BJ (cell line): ENCODE measurements around the gene ZFAND3. TPM values are rescaled to one million over a fixed set of nuclear protein-coding genes. Genes with fewer than 3 reads are reported as not detected.

Source experiments
- CTCF ChIA-PET: fragments of 350-600 bp; formaldehyde crosslinking; extraction: SDS; loops from one replicate; lab custom pipeline; 2021; ENCODE audit warnings: antibody characterized with exemption, inconsistent platforms; lab: Yijun Ruan, JAX
- POLR2A ChIA-PET: fragments of 300-600 bp; sonication (Branson Sonifier 250); formaldehyde crosslinking; extraction: SDS; loops from one replicate; lab custom pipeline; 2021; ENCODE audit warnings: antibody characterized with exemption; lab: Charles Lee
- DNase-seq: peaks from one replicate; pipeline ENCODE4 v3.0.0-alpha.2; 2011; ENCODE audit warnings: low read depth
- H3K27me3 ChIP-seq: 2 replicates; pipeline ENCODE4 v1.6.0; 2011; ENCODE audit warnings: low read length; ENCODE audit not compliant: control insufficient read depth, insufficient read depth
- H3K36me3 ChIP-seq: 2 replicates; pipeline ENCODE4 v1.5.1; 2011; ENCODE audit warnings: low read length; ENCODE audit not compliant: control insufficient read depth, insufficient read depth
- H3K4me3 ChIP-seq: 2 replicates; pipeline ENCODE4 v1.5.1; 2011; ENCODE audit warnings: low read depth, mild to moderate bottlenecking, control low read depth, low read length
- polyA plus RNA-seq: library from polyadenylated mRNA; depleted of rRNA; stranded (reverse); fragments of >200 nt; gene quantifications from 2 replicates; pipeline ENCODE4 v1.2.3, GENCODE V29; 2011
- TF ChIP-seq, protein P1 (sequence below): IDR thresholded peaks from 2 replicates; pipeline ENCODE4 v1.5.1; 2011; ENCODE audit warnings: low read depth, mild to moderate bottlenecking, control low read depth, inconsistent platforms, low read length, moderate library complexity; ENCODE audit not compliant: insufficient read depth

The ZFAND3 gene
- polyA plus RNA-seq, 1 experiment, result 15.5 TPM

DNA sequence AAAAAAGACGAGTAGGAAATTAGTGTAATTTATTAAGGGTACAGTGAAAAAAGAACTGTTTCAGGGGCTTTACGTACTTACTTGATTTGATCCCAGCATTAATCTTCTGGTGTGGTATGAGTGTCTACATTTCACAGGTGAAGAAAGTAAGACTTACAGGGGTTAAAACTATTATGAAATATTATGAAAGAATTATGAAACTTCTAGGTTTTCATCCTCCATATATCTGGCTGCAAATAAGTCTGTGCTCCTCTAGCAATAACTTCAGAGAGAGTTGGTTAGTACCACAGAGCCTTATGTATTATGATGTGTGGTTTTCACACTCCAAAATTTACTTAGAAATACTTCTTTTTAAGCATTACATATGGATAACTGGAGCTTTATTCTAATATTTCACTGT, 41.9 kb downstream of the ZFAND3 start:
- TF ChIP-seq, protein P1, sequence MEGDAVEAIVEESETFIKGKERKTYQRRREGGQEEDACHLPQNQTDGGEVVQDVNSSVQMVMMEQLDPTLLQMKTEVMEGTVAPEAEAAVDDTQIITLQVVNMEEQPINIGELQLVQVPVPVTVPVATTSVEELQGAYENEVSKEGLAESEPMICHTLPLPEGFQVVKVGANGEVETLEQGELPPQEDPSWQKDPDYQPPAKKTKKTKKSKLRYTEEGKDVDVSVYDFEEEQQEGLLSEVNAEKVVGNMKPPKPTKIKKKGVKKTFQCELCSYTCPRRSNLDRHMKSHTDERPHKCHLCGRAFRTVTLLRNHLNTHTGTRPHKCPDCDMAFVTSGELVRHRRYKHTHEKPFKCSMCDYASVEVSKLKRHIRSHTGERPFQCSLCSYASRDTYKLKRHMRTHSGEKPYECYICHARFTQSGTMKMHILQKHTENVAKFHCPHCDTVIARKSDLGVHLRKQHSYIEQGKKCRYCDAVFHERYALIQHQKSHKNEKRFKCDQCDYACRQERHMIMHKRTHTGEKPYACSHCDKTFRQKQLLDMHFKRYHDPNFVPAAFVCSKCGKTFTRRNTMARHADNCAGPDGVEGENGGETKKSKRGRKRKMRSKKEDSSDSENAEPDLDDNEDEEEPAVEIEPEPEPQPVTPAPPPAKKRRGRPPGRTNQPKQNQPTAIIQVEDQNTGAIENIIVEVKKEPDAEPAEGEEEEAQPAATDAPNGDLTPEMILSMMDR, result no peak
- ChIA-PET CTCF (interaction anchor here (1.0 kb wide), 1 partner anchor 74 kb away, joined by 3 read pairs; no protein-coding TSS in a partner anchor), POLR2A (no interaction called here)
- H3K4me3 ChIP-seq, result no peak overlapping the region
- H3K27me3 ChIP-seq, result no peaks in the 10 kb centered on the region
- DNase-seq, result no peak
- H3K36me3 ChIP-seq, result no peaks in the 10 kb centered on the region

DNA sequence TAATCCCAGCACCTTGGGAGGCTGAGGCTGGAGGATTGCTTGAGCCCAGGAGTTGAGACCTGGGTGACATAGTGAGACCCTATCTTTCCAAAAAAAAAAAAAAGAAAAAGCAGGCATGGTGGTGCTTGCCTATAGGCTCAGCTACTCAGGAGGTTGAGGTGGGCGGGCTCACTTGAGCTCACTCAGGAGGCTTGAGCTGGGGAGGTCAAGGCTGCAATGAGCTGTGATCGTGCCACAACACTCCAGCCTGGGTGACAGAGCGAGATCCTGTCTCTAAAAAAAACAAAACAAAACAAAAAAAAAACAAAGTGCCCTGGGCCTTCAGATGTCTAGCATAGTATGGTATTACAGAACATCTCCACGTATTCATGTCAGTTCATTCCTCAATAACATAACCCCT, 42.9 kb downstream of the ZFAND3 start:
- TF ChIP-seq, protein P1, result no peak
- Histone ChIP-seq H3K27me3 (no peaks in the 10 kb centered on the region), H3K4me3 (no peak overlapping the region), H3K36me3 (no peaks in the 10 kb centered on the region)
- ChIA-PET POLR2A (interaction anchor here (1.0 kb wide), 1 partner anchor 14 kb away, joined by 10 read pairs; no protein-coding TSS in a partner anchor), CTCF (interaction anchor here (0.7 kb wide), 1 partner anchor 37 kb away, joined by 4 read pairs; no protein-coding TSS in a partner anchor)
- DNase-seq, result no peak

DNA sequence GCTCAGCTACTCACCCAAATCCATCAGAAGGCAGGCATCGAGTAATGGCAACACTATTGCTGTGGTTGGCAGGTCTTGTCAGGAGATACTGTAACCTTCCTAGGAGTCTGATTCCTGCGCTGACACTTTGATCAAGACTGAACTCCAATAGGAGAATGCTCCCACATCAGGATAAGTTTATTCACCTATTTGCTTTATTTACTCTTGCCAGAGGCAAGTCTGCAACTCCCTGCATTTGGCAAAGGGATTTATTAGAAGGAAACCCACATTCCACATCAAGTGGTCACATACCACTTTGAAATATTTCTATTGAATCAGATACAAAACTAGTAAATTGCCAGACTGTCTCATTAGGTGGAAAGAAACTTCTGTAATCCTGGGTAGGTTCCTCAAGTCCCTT, 43.5 kb downstream of the ZFAND3 start:
- POLR2A ChIA-PET, result interaction anchor here (1.0 kb wide), 1 partner anchor 15 kb away, joined by 10 read pairs; no protein-coding TSS in a partner anchor
- TF ChIP-seq, protein P1, result no peak
- Histone ChIP-seq H3K36me3 (no peaks in the 10 kb centered on the region), H3K27me3 (no peaks in the 10 kb centered on the region), H3K4me3 (no peak overlapping the region)
- CTCF ChIA-PET, result interaction anchor here (0.7 kb wide), 1 partner anchor 37 kb away, joined by 4 read pairs; no protein-coding TSS in a partner anchor
- peak; percentile 50 for DNase-seq

DNA sequence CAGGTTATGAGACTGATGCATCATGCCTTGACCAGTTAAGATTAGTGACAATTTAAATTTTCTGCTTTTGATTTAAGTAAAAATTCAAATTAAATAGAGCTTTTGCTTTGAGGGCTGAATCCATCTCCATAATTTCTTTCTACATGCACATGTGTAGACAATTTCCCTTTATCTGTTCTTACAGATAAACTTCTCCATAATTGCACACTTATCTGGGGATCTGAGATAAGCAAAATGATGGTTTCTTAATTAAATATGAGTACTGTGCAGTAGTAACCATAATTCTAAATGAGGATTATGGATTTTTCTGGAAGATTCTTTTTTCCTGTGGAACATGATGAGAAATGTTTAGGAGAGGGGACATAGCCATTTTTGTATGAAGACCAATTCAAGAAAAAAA, 44.7 kb downstream of the ZFAND3 start:
- no peak for DNase-seq
- CTCF ChIA-PET, result no interaction called here
- H3K36me3 ChIP-seq, result no peaks in the 10 kb centered on the region
- POLR2A ChIA-PET, result no interaction called here
- H3K27me3 ChIP-seq, result no peaks in the 10 kb centered on the region
- TF ChIP-seq, protein P1, result no peak
- no peak overlapping the region for H3K4me3 ChIP-seq

DNA sequence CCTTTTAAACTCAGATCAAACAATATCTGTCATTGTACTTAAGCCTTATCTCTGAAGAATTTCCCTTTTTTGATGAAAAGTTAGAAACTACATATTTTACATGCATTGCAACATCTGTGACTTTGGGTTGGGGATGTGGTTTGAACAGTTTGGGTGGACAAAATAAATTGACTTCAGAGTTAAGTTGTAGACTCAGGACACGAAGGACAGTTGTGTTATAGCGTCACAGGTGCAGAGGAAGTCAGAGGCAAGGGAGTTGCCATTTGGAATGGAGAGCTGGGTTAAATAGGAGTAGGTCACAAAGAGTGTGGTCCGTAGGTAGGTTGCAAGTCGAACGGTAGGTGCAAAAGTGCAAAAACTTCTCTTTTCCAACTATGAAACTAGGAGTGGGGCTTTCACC, 46.0 kb downstream of the ZFAND3 start:
- CTCF ChIA-PET, result no interaction called here

More for the DNA sequence above, 46.0 kb downstream of the ZFAND3 start:
- Histone ChIP-seq H3K27me3 (no peaks in the 10 kb centered on the region), H3K36me3 (no peaks in the 10 kb centered on the region), H3K4me3 (no peak overlapping the region)
- POLR2A ChIA-PET, result no interaction called here
- DNase-seq, result no peak
- TF ChIP-seq, protein P1, result no peak
